Activated T-helper 17 cell treated with anti-CD3 and anti-CD28 coated beads, Interleukin-2, amount 50 U/mL, for 72 hours (primary cell): ENCODE results near the gene ZBTB46. TPM values are rescaled to one million over a fixed set of nuclear protein-coding genes. Genes with fewer than 3 reads are reported as not detected.

Experiments used
- ATAC-seq: fragments of 150-1000 bp; cut with Tn5 transposase; replicated peaks from 2 replicates; pipeline ENCODE4 v1.10.0; 2021; ENCODE audit warnings: mild to moderate bottlenecking, moderate library complexity
- H3K27ac Mint-ChIP-seq: one replicate; pipeline ENCODE4 v1.8.0; 2022; ENCODE audit warnings: mixed read lengths
- H3K27me3 Mint-ChIP-seq: one replicate; pipeline ENCODE4 v1.8.0; 2022; ENCODE audit warnings: mixed read lengths
- H3K36me3 Mint-ChIP-seq: one replicate; pipeline ENCODE4 v1.8.0; 2022; ENCODE audit warnings: low read depth, mild to moderate bottlenecking, mixed read lengths
- H3K4me1 Mint-ChIP-seq: one replicate; pipeline ENCODE4 v1.8.0; 2022; ENCODE audit warnings: mixed read lengths
- H3K4me3 Mint-ChIP-seq: one replicate; pipeline ENCODE4 v1.8.0; 2022; ENCODE audit warnings: mild to moderate bottlenecking, mixed read lengths
- H3K9me3 Mint-ChIP-seq: one replicate; pipeline ENCODE4 v1.8.0; 2022; ENCODE audit warnings: mixed read lengths
- total RNA-seq, 2 donors: library from RNA; stranded (reverse); gene quantifications; one replicate each; pipeline ENCODE4 v1.2.3, GENCODE V29; 2022

The ZBTB46 gene
- total RNA-seq, 2 donors from 2014 or later: 0.54 to 6.2 TPM

DNA sequence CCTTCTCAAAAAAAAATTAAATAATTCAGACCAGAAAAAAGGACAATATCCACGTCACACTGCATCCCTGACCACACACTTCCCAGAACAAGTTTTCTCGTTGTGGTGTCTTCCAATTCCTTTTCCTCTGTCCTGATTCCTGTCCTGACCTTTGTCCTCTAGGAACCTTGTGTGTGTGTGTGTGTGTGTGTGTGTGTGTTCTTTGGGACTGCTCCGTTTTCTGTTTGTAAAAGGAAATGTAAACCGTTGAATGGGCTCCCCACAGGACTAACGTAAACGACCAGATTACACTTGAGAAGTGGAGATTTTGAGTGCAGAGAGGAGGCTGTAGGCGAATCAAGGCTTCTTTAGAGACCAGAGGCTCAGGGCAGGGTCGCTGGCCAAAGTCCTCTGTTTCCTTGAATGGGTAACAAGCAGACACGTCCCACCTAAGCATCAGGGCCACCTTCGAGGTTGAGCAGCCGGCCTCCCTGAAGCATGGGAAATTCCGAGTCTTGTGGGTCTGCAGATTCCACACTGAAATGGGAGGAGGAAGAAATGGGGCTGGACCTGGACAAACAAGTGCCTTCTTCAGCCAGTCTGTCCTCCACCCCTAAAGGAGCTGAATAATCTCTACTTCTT, 7.3 kb downstream of the ZBTB46 start:
- H3K4me1 Mint-ChIP-seq: peaks cover 7% of the 10 kb centered on the region
- H3K27me3 Mint-ChIP-seq: peaks cover 17% of the 10 kb centered on the region
- no peak for ATAC-seq
- no peak overlapping the region for H3K27ac Mint-ChIP-seq
- no peaks in the 10 kb centered on the region for H3K9me3 Mint-ChIP-seq
- no peak overlapping the region for H3K4me3 Mint-ChIP-seq
- H3K36me3 Mint-ChIP-seq: no peaks in the 10 kb centered on the region

DNA sequence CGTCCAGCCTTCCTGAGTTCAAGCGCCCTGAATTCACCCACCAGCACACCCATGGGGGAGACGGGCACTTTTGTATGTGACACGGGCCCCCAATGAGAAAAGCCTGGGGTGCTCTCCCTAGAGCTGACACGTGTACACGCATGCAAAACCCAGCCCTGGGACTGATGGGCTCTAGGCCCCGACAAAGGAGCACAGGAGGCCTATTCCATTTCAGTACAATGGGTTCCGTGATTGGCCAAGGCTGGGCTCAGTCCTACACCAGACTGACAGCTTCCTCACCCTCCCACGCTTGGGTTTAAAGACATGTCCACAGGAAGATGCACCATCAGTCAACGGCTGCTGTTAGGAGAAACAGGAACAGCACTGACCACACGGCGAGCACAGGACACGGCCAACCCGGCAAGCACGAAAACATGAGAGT, 8.8 kb downstream of the ZBTB46 start:
- H3K9me3 Mint-ChIP-seq: no peaks in the 10 kb centered on the region

DNA sequence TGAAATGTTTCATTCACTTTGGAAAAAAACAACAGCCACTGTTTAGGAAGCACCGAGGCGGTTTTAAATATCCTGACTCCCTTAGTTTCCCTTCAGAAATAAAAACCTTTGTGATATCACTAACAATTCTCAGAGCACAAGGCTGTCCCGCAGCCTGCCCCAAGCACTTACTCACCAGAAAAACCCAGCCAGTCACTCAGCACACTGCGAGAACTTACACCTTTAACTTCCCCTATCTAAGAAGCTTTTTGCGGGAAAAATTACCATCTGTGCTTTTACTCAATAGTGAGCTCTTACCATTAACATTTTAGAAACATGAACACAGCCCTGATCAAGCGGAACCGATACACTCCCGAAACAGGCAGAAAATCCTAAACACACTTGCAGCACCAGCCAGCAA, 9.3 kb downstream of the ZBTB46 start:
- ATAC-seq: no peak
- Mint-ChIP-seq H3K36me3 (no peaks in the 10 kb centered on the region), H3K9me3 (no peaks in the 10 kb centered on the region), H3K27me3 (peaks cover 13% of the 10 kb centered on the region), H3K4me3 (no peak overlapping the region), H3K4me1 (peaks cover 7% of the 10 kb centered on the region), H3K27ac (no peak overlapping the region)

More for the DNA sequence above, 8.8 kb downstream of the ZBTB46 start:
- Mint-ChIP-seq H3K27me3 (peaks cover 13% of the 10 kb centered on the region), H3K4me1 (peaks cover 7% of the 10 kb centered on the region), H3K4me3 (no peak overlapping the region), H3K27ac (no peak overlapping the region), H3K36me3 (no peaks in the 10 kb centered on the region)
- no peak for ATAC-seq

DNA sequence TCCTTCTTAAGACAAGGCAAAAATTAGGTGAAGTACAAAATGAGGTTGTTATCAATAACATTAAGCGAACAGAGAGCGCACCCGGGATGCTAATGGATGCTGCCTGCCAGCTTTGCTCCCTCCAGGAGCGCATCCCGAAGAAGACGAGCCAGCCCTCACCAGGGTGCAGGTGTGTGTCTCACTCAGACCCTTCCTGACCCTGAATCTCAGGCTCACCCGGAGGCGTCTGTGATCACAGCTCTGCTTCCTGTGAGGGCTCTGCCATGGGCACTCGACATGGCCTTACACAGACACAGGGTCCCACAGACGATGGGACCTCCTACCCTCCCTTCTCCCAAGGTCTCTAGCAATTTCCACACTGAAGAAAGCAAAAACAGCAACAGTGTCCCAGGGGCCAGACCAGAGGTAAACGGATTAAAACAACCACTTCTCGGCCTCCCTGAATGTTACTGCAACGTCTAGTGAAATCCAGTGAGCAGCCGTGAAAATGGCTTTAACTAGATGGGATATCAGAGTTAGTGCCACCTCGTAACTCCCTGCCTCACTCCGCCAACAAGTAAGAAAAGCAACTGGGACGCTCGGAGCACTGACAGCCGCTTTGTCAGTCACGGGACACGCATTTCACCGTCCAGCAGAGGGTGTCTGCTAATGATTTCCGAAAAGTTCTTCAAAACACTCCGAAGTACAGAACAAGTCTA, 11.7 kb downstream of the ZBTB46 start:
- H3K27me3 Mint-ChIP-seq: peaks cover 4% of the 10 kb centered on the region
- no peak for ATAC-seq
- H3K27ac Mint-ChIP-seq: peak overlapping the region; percentile 61
- H3K36me3 Mint-ChIP-seq: no peaks in the 10 kb centered on the region
- H3K9me3 Mint-ChIP-seq: no peaks in the 10 kb centered on the region
- peak overlapping the region; percentile 50 for H3K4me3 Mint-ChIP-seq
- H3K4me1 Mint-ChIP-seq: no peaks in the 10 kb centered on the region

DNA sequence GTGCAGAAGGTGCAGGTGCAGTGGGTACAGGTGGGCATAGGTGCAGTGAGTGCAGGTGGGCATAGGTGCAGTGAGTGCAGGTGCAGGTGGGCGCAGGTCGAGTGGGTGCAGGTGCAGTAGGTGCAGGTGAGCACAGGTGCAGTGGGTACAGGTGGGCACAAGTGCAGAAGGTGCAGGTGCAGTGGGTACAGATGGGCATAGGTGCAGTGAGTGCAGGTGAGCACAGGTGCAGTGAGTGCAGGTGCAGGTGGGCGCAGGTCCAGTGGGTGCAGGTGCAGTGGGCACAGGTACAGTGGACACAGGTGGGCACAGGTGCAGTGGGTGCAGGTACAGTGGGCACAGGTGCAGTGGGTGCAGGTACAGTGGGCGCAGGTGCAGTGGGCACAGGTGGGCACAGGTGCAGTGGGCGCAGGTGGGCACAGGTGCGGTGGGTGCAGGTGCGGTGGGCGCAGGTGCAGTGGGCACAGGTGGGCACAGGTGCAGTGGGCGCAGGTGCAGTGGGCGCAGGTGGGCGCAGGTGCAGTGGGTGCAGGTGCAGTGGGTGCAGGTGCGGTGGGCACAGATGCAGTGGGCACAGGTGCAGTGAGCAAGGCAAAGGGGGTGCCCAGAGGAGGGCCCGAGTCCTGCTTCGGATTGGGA, 15.3 kb downstream of the ZBTB46 start:
- Mint-ChIP-seq H3K27ac (no peak overlapping the region), H3K36me3 (no peaks in the 10 kb centered on the region), H3K4me3 (no peak overlapping the region), H3K27me3 (no peaks in the 10 kb centered on the region), H3K9me3 (no peaks in the 10 kb centered on the region), H3K4me1 (no peaks in the 10 kb centered on the region)
- ATAC-seq: no peak

DNA sequence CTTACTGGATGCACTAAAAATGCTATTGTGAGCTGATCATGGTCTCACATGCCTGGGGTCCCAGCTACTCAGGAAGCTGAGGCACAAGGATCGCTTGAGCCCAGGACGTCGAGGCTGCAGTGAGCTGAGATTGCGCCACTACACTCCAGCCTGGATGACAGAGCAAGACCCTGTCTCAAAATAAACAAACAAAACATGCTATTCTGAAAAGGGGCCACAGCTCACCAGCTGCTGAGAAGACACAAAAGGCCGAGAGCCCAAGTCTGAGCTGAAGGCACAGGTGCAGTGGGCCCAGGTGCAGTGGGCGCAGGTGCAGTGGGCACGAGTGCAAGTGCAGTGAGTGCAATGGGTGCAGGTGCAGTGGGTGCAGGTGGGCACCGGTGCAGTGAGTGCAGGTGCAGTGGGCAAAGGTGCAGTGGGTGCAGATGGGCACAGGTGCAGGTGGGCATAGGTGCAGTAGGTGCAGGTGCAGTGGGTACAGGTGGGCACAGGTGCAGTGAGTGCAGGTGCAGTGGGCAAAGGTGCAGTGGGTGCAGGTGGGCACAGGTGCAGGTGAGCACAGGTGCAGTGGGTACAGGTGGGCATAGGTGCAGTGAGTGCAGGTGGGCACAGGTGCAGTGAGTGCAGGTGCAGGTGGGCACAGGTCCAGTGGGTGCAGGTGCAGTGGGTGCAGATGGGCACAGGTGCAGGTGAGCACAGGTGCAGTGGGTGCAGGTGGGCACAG, 16.0 kb downstream of the ZBTB46 start:
- no peaks in the 10 kb centered on the region for H3K36me3 Mint-ChIP-seq
- H3K9me3 Mint-ChIP-seq: no peaks in the 10 kb centered on the region
- H3K4me3 Mint-ChIP-seq: no peak overlapping the region
- H3K4me1 Mint-ChIP-seq: no peaks in the 10 kb centered on the region
- H3K27me3 Mint-ChIP-seq: no peaks in the 10 kb centered on the region
- no peak overlapping the region for H3K27ac Mint-ChIP-seq
- ATAC-seq: no peak

DNA sequence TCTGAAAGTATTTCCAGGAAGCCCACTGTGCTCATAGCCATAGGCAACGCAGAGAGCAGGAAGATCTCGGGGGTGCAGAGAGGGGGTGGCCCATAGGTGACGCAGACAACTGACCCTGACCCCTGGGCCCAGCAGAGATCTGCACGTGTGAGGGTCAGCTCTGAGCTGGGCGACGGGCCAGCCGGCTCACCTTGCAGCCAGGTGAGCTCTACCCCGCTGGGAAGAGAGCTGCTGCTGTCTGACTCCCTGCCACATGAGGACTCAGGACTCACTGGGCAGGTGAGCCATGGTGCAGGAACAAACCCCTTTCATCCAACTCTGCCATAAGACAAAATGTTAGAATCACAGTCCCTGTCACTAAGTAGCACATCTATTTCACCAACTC, 19.6 kb downstream of the ZBTB46 start:
- Mint-ChIP-seq H3K4me3 (no peak overlapping the region), H3K27ac (no peak overlapping the region), H3K4me1 (no peaks in the 10 kb centered on the region), H3K9me3 (no peaks in the 10 kb centered on the region), H3K36me3 (no peaks in the 10 kb centered on the region), H3K27me3 (no peaks in the 10 kb centered on the region)
- ATAC-seq: no peak

DNA sequence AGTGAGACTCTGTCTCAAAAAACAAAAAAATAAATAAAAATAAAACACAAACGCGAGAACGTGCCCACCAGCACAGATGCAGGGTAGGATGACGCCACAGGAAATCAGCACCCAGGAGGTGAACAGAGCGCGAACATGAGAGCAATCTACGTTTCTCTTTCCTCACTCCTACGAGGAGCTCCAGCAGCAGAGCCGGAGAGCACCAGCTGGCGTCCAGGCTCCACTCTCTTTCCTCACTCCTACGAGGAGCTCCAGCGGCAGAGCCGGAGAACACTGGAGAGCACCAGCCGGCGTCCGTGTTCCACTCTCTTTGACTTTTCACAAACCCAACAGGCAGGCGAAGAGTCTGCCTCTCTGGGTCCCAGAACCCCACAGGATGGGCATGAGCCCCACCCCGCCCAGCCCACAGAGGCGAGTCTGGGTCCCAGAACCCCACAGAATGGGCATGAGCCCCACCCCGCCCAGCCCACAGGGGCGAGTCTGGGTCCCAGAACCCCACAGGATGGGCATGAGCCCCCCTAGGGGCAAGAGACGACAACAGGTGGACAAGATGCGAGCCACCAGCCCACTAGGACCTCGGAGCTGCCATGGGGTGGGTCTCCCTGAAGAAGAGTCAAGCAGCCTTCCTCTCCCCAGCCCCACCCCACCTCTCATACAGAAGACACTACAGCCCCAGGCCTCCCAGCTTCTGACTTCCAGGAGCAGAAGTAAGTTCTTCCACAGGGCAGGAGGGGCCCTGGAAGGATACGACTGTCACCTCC, 20.2 kb downstream of the ZBTB46 start:
- Mint-ChIP-seq H3K9me3 (no peaks in the 10 kb centered on the region), H3K4me1 (no peaks in the 10 kb centered on the region), H3K27ac (no peak overlapping the region), H3K4me3 (no peak overlapping the region), H3K27me3 (no peaks in the 10 kb centered on the region), H3K36me3 (no peaks in the 10 kb centered on the region)
- no peak for ATAC-seq

DNA sequence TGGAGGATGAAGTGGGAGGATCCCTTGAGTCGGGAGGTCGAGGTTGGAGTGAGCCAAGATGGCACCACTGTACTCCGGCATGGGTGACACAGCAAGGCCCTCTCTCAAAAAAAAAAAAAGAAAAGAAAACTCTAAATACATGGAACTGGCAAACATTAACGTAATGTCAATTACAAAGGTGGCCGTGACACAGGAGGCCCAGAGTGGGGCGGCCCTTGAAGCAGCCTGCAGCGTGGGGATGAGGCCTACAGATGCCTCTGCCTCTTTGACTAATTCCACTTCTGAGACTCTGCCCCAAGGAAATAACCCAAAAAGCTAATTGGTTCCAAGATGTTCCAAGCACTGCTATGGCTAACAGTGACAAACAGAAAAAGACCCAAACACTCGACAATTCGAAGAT, 21.2 kb downstream of the ZBTB46 start:
- Mint-ChIP-seq H3K9me3 (no peaks in the 10 kb centered on the region), H3K36me3 (no peaks in the 10 kb centered on the region), H3K27ac (no peak overlapping the region), H3K4me1 (no peaks in the 10 kb centered on the region), H3K4me3 (no peak overlapping the region), H3K27me3 (peaks cover 3% of the 10 kb centered on the region)
- ATAC-seq: no peak

DNA sequence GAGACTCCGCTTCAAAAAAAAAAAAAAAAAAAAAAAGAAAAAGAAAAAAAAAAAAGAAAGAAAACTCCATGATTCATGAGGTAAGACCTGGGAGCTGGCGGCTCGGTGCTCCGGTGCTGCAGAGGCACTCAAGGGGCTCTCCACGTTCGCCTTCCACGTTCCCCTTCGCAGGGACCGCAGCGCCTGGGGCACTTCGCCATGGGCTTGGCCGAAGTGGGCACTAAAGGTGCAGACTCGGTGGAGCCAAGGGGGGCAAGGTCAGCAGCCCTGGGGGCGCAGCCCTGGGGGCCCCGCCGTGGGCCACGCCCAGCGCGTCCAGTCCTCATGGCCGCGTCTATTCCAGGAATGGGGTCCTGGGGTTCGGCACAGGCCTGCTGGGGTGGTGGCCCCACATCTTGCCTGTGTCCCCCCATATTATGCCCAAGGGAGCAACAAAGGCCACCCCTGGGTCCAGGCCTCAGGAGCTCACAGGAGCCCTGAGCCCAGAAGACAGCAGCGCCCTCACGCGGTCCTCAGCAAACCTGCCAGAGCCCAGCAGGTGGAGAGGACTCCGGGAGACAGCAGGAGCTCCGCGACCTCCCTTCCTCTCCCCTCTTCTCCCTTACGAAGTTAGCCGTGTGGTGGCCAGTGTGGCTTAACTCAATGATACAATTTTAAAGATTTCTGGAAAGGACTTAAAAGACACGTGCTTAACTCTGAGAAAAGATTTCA, 21.9 kb downstream of the ZBTB46 start:
- no peak for ATAC-seq

DNA sequence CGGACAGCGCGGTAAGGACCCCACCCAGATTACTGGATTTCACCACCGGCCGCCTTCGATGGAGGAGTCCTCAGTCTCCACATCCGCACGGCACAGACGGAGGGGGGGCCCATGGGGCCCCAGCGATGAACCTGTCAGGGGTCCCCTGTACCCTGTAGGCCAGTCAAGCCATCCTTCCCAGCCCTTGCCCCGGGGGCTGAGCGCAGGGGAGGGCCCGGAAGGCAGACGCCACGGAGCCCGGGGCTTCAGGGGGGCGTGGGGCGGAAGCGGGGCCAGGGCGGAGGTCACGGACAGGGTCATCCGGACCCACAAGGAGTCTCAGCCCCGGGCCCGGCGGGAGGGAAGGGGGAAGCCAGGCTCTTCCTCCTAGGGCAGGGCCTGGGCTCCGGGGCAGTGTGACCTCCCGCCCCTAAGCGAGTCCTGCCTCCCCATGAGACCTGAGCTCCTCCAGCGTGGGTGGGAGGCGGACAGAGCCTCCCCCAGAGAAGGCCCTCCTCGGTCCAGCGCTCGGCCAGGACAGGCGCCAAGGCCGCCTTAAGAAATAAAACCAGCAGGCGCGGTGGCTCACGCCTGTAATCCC, 22.8 kb downstream of the ZBTB46 start:
- no peak overlapping the region for H3K27ac Mint-ChIP-seq
- no peaks in the 10 kb centered on the region for H3K36me3 Mint-ChIP-seq
- H3K4me3 Mint-ChIP-seq: no peak overlapping the region
- no peaks in the 10 kb centered on the region for H3K9me3 Mint-ChIP-seq
- H3K27me3 Mint-ChIP-seq: peaks cover 6% of the 10 kb centered on the region
- no peak for ATAC-seq
- no peaks in the 10 kb centered on the region for H3K4me1 Mint-ChIP-seq

More for the DNA sequence above, 21.9 kb downstream of the ZBTB46 start:
- H3K36me3 Mint-ChIP-seq: no peaks in the 10 kb centered on the region
- no peak overlapping the region for H3K27ac Mint-ChIP-seq
- H3K9me3 Mint-ChIP-seq: no peaks in the 10 kb centered on the region
- H3K4me3 Mint-ChIP-seq: no peak overlapping the region
- H3K4me1 Mint-ChIP-seq: no peaks in the 10 kb centered on the region
- H3K27me3 Mint-ChIP-seq: peaks cover 3% of the 10 kb centered on the region

DNA sequence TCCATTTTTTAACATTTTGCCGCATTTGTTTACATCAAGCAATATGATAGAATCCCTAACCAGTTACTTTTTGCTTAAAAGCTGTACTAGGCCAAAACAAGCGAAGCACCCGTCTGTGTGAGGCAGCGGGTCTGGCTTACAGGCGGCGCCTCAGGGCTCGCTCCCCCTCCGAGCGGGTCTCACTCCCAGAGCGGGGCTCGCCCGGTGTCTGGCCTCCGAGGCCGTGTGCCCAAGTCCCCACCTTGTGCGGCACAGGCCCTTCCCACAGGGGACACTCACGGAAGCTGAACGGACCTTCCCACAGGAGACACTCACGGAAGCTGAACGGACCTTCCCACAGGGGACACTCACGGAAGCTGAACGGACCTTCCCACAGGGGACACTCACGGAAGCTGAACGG, 23.4 kb downstream of the ZBTB46 start:
- peaks cover 6% of the 10 kb centered on the region for H3K27me3 Mint-ChIP-seq
- H3K27ac Mint-ChIP-seq: no peak overlapping the region
- no peaks in the 10 kb centered on the region for H3K4me1 Mint-ChIP-seq
- no peaks in the 10 kb centered on the region for H3K36me3 Mint-ChIP-seq
- H3K9me3 Mint-ChIP-seq: no peaks in the 10 kb centered on the region
- no peak for ATAC-seq
- no peak overlapping the region for H3K4me3 Mint-ChIP-seq

DNA sequence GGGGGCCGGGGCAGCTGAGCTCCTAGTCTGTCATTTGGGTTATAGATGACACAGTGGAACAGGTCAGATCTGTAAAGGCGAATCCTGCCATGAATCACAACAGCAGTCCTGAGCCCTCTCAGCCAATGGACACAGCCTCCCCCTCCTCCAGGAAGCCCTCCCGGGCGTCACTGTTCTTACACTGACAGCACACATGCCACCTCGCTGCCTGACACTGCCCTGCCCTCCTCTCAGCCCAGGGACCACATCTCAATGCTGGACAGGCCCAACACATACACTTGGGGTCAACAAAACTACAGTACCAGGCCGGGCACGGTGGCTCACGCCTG, 26.8 kb downstream of the ZBTB46 start:
- no peak overlapping the region for H3K27ac Mint-ChIP-seq
- no peaks in the 10 kb centered on the region for H3K36me3 Mint-ChIP-seq
- no peaks in the 10 kb centered on the region for H3K4me1 Mint-ChIP-seq
- peak overlapping the region; percentile 63 for H3K4me3 Mint-ChIP-seq
- peaks cover 10% of the 10 kb centered on the region for H3K27me3 Mint-ChIP-seq
- no peak for ATAC-seq
- H3K9me3 Mint-ChIP-seq: no peaks in the 10 kb centered on the region
